PC-9 (cell line): ENCODE measurements around the gene TATDN2.

Source experiments
- EZH2 ChIP-seq: fragments of 200-600 bp; sonication (generic); IDR thresholded peaks from 2 replicates; pipeline ENCODE4 v1.8.0; 2017; ENCODE audit warnings: antibody characterized with exemption, low read depth
- TF ChIP-seq, protein P1 (sequence below): fragments of 200-600 bp; sonication (generic); conservative IDR thresholded peaks from 2 replicates; pipeline ENCODE4 v1.6.1; 2017; ENCODE audit warnings: mixed run types, antibody characterized with exemption, mild to moderate bottlenecking, moderate library complexity

DNA sequence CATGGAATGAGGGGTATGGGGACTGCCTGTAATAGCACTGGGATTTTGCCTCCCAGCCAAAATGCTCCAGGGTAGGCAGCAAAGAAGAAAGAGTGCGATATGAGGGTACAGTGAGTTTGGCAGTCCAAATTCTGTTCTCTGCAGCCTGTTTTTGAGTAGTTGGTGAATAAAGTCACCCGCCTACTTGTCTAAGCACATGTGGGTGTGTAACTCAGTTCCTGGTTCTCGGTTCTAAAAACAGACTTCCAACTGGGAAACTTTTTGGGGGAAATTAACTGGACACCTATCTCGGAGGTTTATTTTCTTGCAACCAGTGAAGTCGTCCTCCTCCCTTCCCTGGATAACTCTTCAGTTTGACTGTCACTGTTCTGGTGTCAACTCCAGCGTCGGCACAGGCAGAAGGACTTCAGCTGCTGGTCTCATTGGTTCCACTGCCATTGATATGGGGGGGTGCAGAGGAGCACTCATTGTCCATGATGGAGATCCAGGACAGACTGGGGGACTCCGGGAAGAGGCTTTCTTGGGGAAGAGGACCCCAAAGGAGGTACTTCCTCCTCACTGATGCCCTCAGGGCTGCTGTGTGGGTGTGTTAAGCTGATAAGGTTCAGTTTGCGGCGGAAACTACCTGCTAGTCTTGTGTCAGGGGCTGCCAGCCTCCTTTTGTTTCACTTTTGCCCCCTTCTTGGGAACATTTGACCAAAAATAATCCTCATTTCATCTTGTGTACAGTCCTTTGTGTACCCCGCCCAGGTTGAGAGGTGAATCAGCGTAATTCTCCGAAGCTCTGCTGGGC is 31.3 kb downstream of the TATDN2 start:
- TF ChIP-seq, protein P1, sequence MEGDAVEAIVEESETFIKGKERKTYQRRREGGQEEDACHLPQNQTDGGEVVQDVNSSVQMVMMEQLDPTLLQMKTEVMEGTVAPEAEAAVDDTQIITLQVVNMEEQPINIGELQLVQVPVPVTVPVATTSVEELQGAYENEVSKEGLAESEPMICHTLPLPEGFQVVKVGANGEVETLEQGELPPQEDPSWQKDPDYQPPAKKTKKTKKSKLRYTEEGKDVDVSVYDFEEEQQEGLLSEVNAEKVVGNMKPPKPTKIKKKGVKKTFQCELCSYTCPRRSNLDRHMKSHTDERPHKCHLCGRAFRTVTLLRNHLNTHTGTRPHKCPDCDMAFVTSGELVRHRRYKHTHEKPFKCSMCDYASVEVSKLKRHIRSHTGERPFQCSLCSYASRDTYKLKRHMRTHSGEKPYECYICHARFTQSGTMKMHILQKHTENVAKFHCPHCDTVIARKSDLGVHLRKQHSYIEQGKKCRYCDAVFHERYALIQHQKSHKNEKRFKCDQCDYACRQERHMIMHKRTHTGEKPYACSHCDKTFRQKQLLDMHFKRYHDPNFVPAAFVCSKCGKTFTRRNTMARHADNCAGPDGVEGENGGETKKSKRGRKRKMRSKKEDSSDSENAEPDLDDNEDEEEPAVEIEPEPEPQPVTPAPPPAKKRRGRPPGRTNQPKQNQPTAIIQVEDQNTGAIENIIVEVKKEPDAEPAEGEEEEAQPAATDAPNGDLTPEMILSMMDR = no peak
- no peak for TF ChIP-seq EZH2
